NT2/D1 (cell line): ENCODE data around the gene NDE1.

Experiments
- YY1 ChIP-seq: IDR thresholded peaks from 2 replicates; pipeline ENCODE4 v1.6.1; 2011; ENCODE audit not compliant: insufficient read length, insufficient read depth
- ZNF274 ChIP-seq: IDR thresholded peaks from 2 replicates; pipeline ENCODE4 v1.6.1; 2011; ENCODE audit warnings: mild to moderate bottlenecking, low read depth, low read length

DNA sequence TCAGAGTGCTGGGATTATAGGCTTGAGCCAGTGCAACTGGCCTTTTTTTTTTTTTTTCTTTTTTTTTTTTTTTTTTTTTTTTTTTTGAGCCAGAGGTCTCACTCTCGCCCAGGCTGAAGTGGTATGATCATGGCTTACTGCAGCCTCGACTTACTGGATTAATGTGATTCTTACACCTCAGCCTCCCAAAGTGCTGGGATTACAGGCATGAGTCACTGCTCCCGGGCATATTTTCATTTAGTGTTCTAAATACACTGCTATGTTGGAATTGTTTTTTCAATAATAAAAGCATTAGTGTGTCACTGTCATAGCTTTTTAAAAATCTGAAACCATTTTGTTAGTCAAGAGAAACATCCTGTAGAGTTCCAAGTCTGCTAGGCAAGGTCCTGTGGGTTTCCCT lies 40.3 kb downstream of the NDE1 start:
- no peak for TF ChIP-seq YY1
- no peak for TF ChIP-seq ZNF274
